Measurements from ENCODE around the gene KIAA1217.

GRCh38 chr10:24553051-24553612 lies 344.2 kb downstream of the KIAA1217 start:
- TF ChIP-seq MXI1 (conservative IDR thresholded peaks at IDR 0.05; ENCODE audit: poor library complexity, severe bottlenecking) (no peak), CTCF (IDR thresholded peaks at IDR 0.05; ENCODE audit: poor library complexity, severe bottlenecking) (no peak), POLR2AphosphoS5 (IDR thresholded peaks at IDR 0.05) (no peak), EZH2 (IDR thresholded peaks at IDR 0.05; ENCODE audit: borderline replicate concordance, insufficient read depth, low read length, poor library complexity, severe bottlenecking) (no peak), TAF1 (IDR thresholded peaks at IDR 0.05; ENCODE audit: low read depth) (no peak), SMC3 (conservative IDR thresholded peaks at IDR 0.05; ENCODE audit: poor library complexity) (no peak), EP300 (conservative IDR thresholded peaks at IDR 0.05; ENCODE audit: poor library complexity, severe bottlenecking) (no peak), RAD21 (conservative IDR thresholded peaks at IDR 0.05) (no peak)
